BLaER1 (cell line): ENCODE data around the gene CLMN.

Experiments used
- H3K27ac ChIP-seq: shearing (Covaris generic); formaldehyde crosslinking; 2 replicates; pipeline ENCODE4 v1.8.1; 2022
- H3K27me3 ChIP-seq: shearing (Covaris generic); formaldehyde crosslinking; 2 replicates; pipeline ENCODE4 v1.8.1; 2022
- H3K36me3 ChIP-seq: shearing (Covaris generic); formaldehyde crosslinking; 2 replicates; pipeline ENCODE4 v1.8.1; 2022
- H3K4me1 ChIP-seq: shearing (Covaris generic); formaldehyde crosslinking; 2 replicates; pipeline ENCODE4 v1.8.1; 2022
- H3K4me2 ChIP-seq: shearing (Covaris generic); formaldehyde crosslinking; 2 replicates; pipeline ENCODE4 v1.8.1; 2022
- H3K4me3 ChIP-seq: shearing (Covaris generic); formaldehyde crosslinking; 2 replicates; pipeline ENCODE4 v1.8.1; 2022
- H3K9ac ChIP-seq: shearing (Covaris generic); formaldehyde crosslinking; 2 replicates; pipeline ENCODE4 v1.8.1; 2022
- H3K9me3 ChIP-seq: shearing (Covaris generic); formaldehyde crosslinking; 2 replicates; pipeline ENCODE4 v1.8.1; 2022
- H4K20me1 ChIP-seq: shearing (Covaris generic); formaldehyde crosslinking; 2 replicates; pipeline ENCODE4 v1.8.1; 2022
- Cebpa-rat ChIP-seq: shearing (Covaris generic); IDR thresholded peaks from 2 replicates; pipeline ENCODE4 v1.8.1; 2022

The CLMN gene

GRCh38 chr14:95309261-95310051, 10.3 kb downstream of the CLMN start:
- H3K4me1 ChIP-seq = peaks cover 59% of the 10 kb centered on the region

GRCh38 chr14:95308073-95308472, 11.6 kb downstream of the CLMN start:
- TF ChIP-seq Cebpa-rat = no peak
- H3K4me3 ChIP-seq = no peak overlapping the region
- H3K4me2 ChIP-seq = peak overlapping the region; percentile 12; the same call in 1 of the 2 replicates
- H4K20me1 ChIP-seq = peaks cover 22% of the 10 kb centered on the region
- H3K27me3 ChIP-seq = no peaks in the 10 kb centered on the region
- H3K9ac ChIP-seq = no peak overlapping the region
- H3K27ac ChIP-seq = no peak overlapping the region
- H3K9me3 ChIP-seq = peaks cover 13% of the 10 kb centered on the region; the same call in 1 of the 2 replicates
- peaks cover 59% of the 10 kb centered on the region for H3K4me1 ChIP-seq
- H3K36me3 ChIP-seq = no peaks in the 10 kb centered on the region; the same call in 1 of the 2 replicates

More at GRCh38 chr14:95309261-95310051, 10.3 kb downstream of the CLMN start:
- Histone ChIP-seq H3K4me3 (no peak overlapping the region), H3K36me3 (no peaks in the 10 kb centered on the region; the same call in 1 of the 2 replicates), H3K27me3 (no peaks in the 10 kb centered on the region), H3K27ac (no peak overlapping the region), H3K9me3 (peaks cover 13% of the 10 kb centered on the region; the same call in 1 of the 2 replicates), H3K9ac (no peak overlapping the region), H3K4me2 (no peak overlapping the region), H4K20me1 (peaks cover 14% of the 10 kb centered on the region; the same call in 1 of the 2 replicates)
- TF ChIP-seq Cebpa-rat = no peak

GRCh38 chr14:95307402-95308041, 12.2 kb downstream of the CLMN start:
- H4K20me1 ChIP-seq = peaks cover 27% of the 10 kb centered on the region
- peaks cover 13% of the 10 kb centered on the region; the same call in 1 of the 2 replicates for H3K9me3 ChIP-seq
- no peaks in the 10 kb centered on the region for H3K27me3 ChIP-seq
- peak overlapping the region; percentile 12; the same call in 1 of the 2 replicates for H3K4me2 ChIP-seq
- H3K36me3 ChIP-seq = no peaks in the 10 kb centered on the region; the same call in 1 of the 2 replicates
- H3K4me1 ChIP-seq = peaks cover 64% of the 10 kb centered on the region
- no peak overlapping the region for H3K9ac ChIP-seq
- no peak for TF ChIP-seq Cebpa-rat
- no peak overlapping the region for H3K27ac ChIP-seq
- H3K4me3 ChIP-seq = no peak overlapping the region

- no peaks in the 10 kb centered on the region for H3K27me3 ChIP-seq
- H3K9ac ChIP-seq = no peak overlapping the region
- H3K4me3 ChIP-seq = no peak overlapping the region
- H3K4me2 ChIP-seq = peak overlapping the region; percentile 52
- H3K4me1 ChIP-seq = peaks cover 69% of the 10 kb centered on the region
- H4K20me1 ChIP-seq = peaks cover 28% of the 10 kb centered on the region
- no peaks in the 10 kb centered on the region; the same call in 1 of the 2 replicates for H3K36me3 ChIP-seq
- no peak for TF ChIP-seq Cebpa-rat
- H3K9me3 ChIP-seq = peaks cover 13% of the 10 kb centered on the region; the same call in 1 of the 2 replicates
- no peak overlapping the region for H3K27ac ChIP-seq
Observed at GRCh38 chr14:95305940-95306339, 13.8 kb downstream of the CLMN start.

GRCh38 chr14:95305145-95305544, 14.6 kb downstream of the CLMN start:
- H3K4me2 ChIP-seq = peak overlapping the region; percentile 52; the same call in 1 of the 2 replicates
- peaks cover 5% of the 10 kb centered on the region; the same call in 1 of the 2 replicates for H3K9me3 ChIP-seq
- H3K9ac ChIP-seq = no peak overlapping the region
- TF ChIP-seq Cebpa-rat = no peak
- H3K27ac ChIP-seq = no peak overlapping the region
- no peaks in the 10 kb centered on the region for H3K27me3 ChIP-seq
- no peak overlapping the region for H3K4me3 ChIP-seq
- no peaks in the 10 kb centered on the region; the same call in 1 of the 2 replicates for H3K36me3 ChIP-seq
- peaks cover 73% of the 10 kb centered on the region for H3K4me1 ChIP-seq
- peaks cover 28% of the 10 kb centered on the region for H4K20me1 ChIP-seq

GRCh38 chr14:95304342-95304741, 15.4 kb downstream of the CLMN start:
- Histone ChIP-seq H3K9me3 (no peaks in the 10 kb centered on the region), H3K36me3 (no peaks in the 10 kb centered on the region; the same call in 1 of the 2 replicates), H3K4me2 (peak overlapping the region; percentile 24; the same call in 1 of the 2 replicates), H3K27ac (no peak overlapping the region), H3K9ac (no peak overlapping the region), H3K4me3 (no peak overlapping the region), H3K4me1 (peaks cover 81% of the 10 kb centered on the region), H4K20me1 (peaks cover 28% of the 10 kb centered on the region), H3K27me3 (no peaks in the 10 kb centered on the region)
- no peak for TF ChIP-seq Cebpa-rat

- Histone ChIP-seq H3K4me1 (peaks cover 89% of the 10 kb centered on the region), H3K9ac (no peak overlapping the region), H3K27ac (no peak overlapping the region), H3K4me3 (no peak overlapping the region), H3K27me3 (no peaks in the 10 kb centered on the region), H3K4me2 (peak overlapping the region; percentile 90), H3K36me3 (no peaks in the 10 kb centered on the region), H3K9me3 (no peaks in the 10 kb centered on the region), H4K20me1 (peaks cover 28% of the 10 kb centered on the region)
- no peak for TF ChIP-seq Cebpa-rat
Observed at GRCh38 chr14:95303552-95303951, 16.2 kb downstream of the CLMN start.

- Histone ChIP-seq H3K4me3 (no peak overlapping the region), H3K9ac (no peak overlapping the region), H3K36me3 (no peaks in the 10 kb centered on the region), H3K27ac (no peak overlapping the region), H3K27me3 (no peaks in the 10 kb centered on the region), H3K4me2 (peak overlapping the region; percentile 90), H3K9me3 (no peaks in the 10 kb centered on the region), H4K20me1 (peaks cover 28% of the 10 kb centered on the region), H3K4me1 (peaks cover 92% of the 10 kb centered on the region)
- TF ChIP-seq Cebpa-rat = no peak
Observed at GRCh38 chr14:95302667-95303506, 16.8 kb downstream of the CLMN start.

GRCh38 chr14:95301527-95302187, 18.1 kb downstream of the CLMN start:
- no peak overlapping the region for H3K4me3 ChIP-seq

More at GRCh38 chr14:95301527-95302187, 18.1 kb downstream of the CLMN start:
- no peak for TF ChIP-seq Cebpa-rat
- Histone ChIP-seq H3K27ac (no peak overlapping the region), H3K36me3 (no peaks in the 10 kb centered on the region), H3K9me3 (no peaks in the 10 kb centered on the region), H3K9ac (no peak overlapping the region), H3K4me2 (peak overlapping the region; percentile 90), H3K4me1 (peaks cover 96% of the 10 kb centered on the region), H3K27me3 (no peaks in the 10 kb centered on the region), H4K20me1 (peaks cover 28% of the 10 kb centered on the region)
